Epithelial cell of esophagus (primary cell): ENCODE data around the gene TPBGL.

Experiments used
- DNase-seq: peaks from one replicate; pipeline ENCODE4 v3.0.0; 2010; ENCODE audit warnings: low read depth
- H3K4me3 ChIP-seq: 2 replicates; pipeline ENCODE4 v1.5.1; 2011; ENCODE audit warnings: mild to moderate bottlenecking, low read length, control low read depth
- TF ChIP-seq, protein P1 (sequence below): IDR thresholded peaks from 2 replicates; pipeline ENCODE4 v1.5.1; 2011; ENCODE audit warnings: low read depth, mild to moderate bottlenecking, low read length, control low read depth, inconsistent platforms; ENCODE audit not compliant: insufficient read depth; ENCODE audit errors: missing control alignments

The TPBGL gene

GRCh38 chr11:75196426-75196825, 44.1 kb upstream of the TPBGL start:
- no peak overlapping the region for H3K4me3 ChIP-seq
- no peak for DNase-seq
- TF ChIP-seq, protein P1, sequence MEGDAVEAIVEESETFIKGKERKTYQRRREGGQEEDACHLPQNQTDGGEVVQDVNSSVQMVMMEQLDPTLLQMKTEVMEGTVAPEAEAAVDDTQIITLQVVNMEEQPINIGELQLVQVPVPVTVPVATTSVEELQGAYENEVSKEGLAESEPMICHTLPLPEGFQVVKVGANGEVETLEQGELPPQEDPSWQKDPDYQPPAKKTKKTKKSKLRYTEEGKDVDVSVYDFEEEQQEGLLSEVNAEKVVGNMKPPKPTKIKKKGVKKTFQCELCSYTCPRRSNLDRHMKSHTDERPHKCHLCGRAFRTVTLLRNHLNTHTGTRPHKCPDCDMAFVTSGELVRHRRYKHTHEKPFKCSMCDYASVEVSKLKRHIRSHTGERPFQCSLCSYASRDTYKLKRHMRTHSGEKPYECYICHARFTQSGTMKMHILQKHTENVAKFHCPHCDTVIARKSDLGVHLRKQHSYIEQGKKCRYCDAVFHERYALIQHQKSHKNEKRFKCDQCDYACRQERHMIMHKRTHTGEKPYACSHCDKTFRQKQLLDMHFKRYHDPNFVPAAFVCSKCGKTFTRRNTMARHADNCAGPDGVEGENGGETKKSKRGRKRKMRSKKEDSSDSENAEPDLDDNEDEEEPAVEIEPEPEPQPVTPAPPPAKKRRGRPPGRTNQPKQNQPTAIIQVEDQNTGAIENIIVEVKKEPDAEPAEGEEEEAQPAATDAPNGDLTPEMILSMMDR: no peak

DNA sequence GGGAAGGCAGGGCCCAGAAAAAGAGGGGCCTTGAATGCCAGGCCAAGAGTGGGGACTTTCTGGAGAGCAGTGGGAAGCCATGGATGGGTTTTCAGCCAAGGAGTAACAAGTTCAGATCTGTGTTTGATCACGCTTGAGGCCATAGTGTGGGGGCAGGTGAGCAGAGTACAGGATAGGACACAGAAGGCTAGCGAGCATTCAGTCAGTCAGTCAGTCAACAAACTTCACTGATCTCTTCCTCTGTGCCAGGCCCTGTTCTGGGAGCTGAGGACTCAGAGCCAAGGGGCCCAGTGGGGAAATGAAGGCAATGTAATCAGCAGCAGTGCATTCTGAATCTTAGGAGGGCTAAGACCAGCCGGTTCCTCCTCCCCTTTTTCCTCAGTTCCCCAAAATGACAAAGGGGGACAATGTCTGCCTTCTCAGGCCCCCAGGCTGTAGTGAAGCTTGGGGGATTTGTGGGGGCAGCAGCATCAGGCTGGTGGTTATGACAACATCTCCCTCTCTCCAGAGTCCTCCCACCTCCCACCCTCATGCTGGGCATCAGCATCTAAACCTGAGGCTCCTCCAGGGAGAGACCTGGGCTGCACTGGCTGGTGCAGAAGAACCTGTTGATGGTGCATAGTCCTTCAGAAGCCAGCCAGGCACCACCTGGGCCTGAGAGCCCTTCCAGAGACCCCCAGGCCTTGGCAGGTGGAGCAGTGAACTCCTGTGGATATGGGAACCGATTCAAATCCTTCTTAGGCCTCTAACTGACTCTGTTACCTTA, 42.9 kb upstream of the TPBGL start:
- H3K4me3 ChIP-seq: no peak overlapping the region
- TF ChIP-seq, protein P1: no peak
- no peak for DNase-seq

- TF ChIP-seq, protein P1: no peak
- H3K4me3 ChIP-seq: no peak overlapping the region
- peak; percentile 57 for DNase-seq
Measured at GRCh38 chr11:75198278-75198973, 42.1 kb upstream of the TPBGL start.

DNA sequence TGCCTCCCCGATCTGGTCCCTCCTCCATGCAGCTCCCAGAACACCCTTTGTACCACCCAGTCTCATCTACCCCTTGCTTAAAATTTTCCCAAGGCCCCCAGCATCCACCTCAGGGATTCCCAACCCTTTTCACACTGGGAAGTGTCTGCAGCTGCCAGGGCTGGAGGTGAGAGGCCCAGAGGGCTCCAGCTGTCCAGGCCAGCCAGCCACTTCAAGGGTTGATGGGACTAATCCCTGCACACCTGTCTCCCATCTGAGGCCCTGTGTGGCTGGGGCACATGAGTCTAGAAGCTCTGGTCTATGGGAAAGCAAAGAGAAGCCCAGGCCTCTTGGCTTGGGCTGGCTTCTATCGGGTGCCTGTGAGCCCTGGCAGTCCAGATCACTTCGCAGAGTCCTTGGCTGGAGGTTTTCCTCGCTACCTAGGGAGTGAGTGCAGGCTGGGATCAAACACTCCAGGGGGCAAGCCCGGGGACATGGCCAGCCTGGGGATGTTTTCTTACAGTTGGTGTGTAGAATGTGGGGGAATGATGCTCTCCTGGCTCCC, 41.1 kb upstream of the TPBGL start:
- TF ChIP-seq, protein P1: no peak
- no peak overlapping the region for H3K4me3 ChIP-seq
- no peak for DNase-seq

- TF ChIP-seq, protein P1: no peak
- DNase-seq: no peak
- H3K4me3 ChIP-seq: no peak overlapping the region
Measured at GRCh38 chr11:75200051-75200450, 40.5 kb upstream of the TPBGL start.

DNA sequence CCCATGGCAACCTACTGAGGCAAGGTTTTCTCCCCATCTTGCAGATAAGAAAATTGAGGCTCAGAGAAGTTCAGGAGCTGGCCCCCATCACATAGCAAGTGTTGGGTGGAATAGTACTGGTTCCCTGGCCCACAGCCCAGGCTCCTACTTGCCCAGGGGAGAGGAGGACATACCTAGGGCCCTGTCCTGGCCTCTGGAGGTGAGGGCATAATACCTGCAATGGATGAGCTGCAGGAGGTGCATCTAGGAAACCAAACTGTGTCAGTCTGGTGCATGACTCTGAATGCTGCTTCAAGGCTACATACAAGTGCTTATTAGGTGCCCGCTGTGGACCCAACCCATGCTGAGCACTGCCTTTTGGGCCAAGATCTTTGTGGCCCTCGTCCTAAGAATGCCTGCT, 40.0 kb upstream of the TPBGL start:
- DNase-seq: no peak
- no peak overlapping the region for H3K4me3 ChIP-seq
- TF ChIP-seq, protein P1: no peak

GRCh38 chr11:75201771-75202170, 38.8 kb upstream of the TPBGL start:
- TF ChIP-seq, protein P1: no peak
- H3K4me3 ChIP-seq: no peak overlapping the region
- no peak for DNase-seq
